NCI-H748 (cell line): Measurements from ENCODE around the gene ALDH1A3.

Experiments used
- DNase-seq: peaks from one replicate; lab custom pipeline; 2025; ENCODE audit not compliant: unreplicated experiment; lab: John Stamatoyannopoulos, UW

The ALDH1A3 gene

GRCh38 chr15:100900795-100901169 is 21.2 kb downstream of the ALDH1A3 start:
- no peak for DNase-seq

DNA sequence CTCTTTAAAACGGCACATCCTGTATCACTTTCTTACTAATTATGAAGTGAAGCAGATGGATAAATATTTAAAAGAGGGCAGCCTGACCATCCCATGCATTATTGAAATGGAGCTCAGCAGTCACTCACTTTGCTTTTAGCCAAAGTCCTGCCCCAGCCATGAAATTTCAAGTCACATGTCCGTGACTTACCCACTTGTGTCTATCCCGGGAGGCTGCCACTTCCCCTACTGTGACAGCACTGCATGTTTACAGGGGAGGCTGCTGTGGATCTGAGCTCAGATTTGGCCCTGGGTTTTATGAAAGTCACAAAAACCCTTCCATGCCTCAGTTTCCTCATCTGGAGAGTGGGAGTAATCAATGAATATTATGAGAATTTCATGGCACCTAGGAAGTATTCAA is 21.7 kb downstream of the ALDH1A3 start:
- no peak for DNase-seq

DNA sequence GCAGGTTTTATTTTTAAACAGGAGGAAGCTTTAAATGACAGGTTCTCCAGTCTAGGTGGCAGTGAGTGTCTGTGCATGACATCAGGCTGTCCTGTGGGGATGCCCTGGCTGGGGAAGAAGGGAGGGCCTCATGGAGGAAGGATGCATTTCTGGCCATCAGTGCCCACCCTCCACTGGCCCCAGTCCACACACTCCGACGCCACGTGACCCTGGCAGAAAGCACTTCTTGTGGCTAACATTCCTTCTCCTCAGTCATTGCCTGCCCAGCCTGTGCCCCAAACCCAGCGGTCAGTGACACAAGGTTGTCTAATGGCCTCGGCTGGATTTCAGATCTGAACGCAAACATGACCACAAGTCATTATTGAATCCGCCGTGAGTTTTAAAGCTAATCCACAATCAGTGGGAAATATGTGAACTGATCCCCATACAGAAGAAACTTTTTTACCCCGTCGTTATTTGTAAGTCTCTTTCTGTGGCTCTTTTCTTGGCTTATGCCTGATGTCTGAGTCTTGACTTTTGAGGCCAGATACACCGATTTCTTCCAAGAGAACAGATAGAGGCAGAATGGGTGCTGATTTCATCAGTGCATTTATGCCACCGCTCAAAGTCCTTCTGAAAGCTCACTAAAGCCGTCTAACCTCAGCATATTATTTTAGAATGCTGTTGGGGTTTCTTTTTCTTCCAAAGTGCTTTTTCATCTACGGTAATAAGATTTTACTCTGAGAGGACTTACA is 22.2 kb downstream of the ALDH1A3 start:
- DNase-seq, result no peak

- DNase-seq, result no peak
Observed at GRCh38 chr15:100902436-100903167, 23.0 kb downstream of the ALDH1A3 start.

DNA sequence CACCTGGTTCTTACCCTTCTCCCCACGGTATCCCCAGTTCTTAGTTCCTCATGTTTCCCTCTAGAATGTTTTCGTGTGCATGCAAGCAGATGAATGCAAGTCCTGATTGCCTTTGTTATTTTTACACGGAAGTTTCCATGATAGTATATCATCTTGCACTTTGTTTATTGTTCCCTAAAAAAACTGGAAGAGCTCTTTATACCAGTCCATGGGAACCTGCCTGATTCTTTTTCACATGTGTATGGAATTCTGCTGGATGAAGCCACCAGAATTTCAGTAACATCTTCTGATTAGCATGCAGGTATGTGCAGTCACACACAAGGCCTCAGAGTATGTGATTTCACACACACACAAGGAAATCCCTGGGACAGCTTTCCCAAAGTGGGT is 23.5 kb downstream of the ALDH1A3 start:
- DNase-seq, result no peak

DNA sequence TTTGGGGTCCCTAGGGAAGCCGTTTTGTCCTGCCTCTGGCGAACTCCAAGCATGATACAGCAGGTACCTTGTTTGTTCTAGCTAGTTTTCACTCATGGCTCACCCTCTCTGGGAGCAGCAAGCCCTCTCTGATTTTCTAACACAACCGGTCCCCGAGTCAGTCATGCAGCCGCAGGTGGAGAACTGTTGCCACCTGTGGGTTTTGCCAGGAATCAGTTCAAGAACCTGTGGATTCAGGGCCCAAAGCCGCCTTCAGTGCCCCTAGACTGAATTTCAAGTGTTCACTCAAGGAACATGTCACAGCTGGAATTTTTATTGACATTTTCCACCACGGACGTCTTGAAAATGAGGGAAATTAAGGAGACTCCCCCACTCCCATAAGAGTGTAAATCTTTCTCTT is 26.2 kb downstream of the ALDH1A3 start:
- no peak for DNase-seq

DNA sequence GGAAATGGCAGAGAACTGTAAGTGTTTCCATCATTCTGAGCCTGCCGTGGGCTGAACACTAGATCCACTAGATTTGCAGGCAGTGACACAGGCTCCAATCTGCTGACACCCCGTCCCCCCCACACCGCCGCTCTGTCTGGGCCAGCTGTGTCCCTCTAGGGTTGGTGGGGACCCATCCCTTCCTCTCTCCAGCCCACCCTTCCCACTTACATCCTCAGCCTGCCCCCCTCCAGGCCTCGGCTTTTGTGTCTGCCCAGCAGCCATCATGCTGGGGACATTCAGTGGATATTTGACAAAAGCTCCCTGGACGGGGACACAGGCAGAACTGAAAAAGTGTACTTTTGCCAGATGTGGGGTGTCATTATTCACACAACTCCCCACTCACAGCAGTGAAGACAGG is 28.8 kb downstream of the ALDH1A3 start:
- DNase-seq, result no peak

DNA sequence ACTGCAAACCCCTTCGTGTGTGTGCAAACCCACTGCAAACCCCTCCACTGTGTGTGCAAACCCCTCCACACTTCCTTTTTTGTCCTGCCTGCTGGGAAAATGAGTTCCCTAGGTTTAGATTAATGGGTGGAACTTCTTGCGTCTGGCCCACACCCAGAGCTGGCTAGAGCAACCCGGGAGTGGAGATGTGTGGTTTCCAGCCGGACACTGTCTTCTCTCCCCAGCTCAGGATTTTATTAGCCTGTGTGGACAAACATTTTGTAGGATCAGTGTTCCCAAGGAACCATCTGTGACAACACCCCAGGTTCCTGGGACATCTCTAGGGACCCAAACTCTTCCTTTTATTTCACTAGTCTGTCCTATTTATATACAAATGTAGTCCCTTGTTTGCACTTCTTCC is 29.9 kb downstream of the ALDH1A3 start:
- no peak for DNase-seq

DNA sequence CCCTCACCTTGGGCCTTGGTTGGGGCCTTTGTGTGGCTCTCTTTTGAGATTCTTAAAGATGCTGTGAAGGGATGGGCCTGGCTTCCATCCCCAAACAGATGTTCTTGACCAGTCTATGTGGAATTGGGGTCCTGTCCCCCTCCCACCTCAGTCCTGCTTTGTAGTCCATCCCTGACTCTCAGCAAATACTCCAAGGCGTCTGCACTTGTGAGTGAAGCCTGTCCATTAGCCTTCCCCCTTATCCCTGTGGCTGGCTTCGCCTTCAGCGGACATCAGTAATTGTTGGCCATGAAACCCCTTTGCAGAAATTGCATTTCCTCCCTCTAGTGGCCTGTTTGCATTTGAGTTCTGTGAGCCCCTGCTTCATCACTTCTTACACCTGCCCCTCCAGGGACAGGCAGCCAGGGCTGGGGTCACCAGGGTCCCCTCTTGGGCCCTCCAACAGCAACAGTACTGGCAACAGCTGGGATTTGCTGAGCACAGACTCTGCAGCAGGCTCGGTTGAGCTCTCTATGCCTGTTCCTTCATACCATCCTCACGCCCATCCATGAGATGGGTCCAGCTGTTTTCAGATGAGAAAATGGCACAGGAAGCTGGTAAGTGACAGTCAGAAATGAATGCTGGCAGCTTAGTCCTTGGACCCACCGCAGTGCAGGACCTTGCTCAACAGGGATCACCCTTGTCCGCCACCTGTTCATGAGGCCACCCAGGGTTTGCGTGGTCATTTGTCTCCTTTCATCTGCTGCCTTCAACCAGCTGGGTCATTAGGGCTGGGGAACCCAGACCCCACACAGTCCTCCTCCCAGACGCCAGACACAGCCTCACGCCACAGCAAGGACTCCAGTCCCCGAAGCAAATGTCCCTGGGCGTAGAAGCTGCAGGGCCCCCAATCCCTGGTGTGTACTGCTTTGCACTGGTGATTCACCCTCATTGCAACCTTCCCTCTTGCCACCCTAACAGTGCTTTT is 30.6 kb downstream of the ALDH1A3 start:
- no peak for DNase-seq

DNA sequence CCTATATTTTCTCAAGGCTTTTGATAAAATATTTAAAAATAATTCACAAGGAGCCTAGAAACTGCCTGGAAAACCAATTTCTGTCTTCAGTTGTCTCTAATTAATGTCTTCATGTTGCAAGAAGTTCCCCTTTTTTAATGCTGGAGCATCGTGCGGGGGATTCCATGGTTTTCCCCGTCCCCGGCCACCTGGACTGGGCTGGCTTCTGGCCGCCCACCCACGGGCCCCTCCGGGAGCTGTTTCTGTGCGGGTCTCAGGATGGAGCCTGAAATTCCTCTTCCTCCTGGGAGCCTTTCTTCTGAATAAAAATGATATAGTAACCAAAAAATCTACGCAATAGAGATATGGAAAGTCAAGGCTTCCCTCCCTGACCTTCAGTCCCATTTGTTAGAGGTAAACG is 31.5 kb downstream of the ALDH1A3 start:
- no peak for DNase-seq

DNA sequence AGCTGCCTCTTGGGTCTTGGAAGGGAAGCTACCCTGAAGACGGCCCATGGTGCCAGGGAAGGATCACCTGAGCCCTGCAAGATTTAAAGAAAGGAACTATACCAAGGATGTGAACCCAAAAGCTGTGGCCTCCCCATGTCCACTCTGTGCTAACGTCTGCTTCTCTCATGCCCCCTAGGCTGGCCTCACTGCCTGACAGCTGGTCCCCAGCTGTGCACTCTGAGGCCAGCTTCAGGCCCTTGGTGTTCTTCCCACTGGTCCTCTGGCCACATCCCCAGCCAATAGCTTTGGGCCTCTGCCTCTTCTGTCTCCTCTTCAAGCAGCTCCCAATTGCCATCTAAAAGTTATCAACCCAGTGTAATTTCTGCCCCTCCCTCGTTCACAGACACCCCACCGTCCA is 34.3 kb downstream of the ALDH1A3 start:
- DNase-seq, result no peak

DNA sequence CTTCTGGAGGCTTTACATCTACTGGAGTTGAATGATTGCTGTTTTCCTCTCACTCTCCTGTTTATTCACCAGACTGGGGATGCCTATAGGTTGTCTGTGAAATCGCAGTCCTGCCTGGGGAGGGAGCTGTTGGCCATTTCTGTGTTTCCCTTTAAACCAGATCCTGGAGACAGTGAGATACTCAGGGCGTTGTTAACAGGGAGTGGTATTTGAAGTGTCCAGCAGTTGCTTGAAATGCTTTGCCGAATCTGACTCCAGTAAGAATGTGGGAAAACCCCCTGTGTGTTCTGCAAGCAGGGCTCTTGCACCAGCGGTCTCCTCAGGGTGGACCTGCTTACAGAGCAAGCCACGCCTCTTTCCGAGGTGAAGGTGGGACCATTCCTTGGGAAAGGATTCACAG is 35.2 kb downstream of the ALDH1A3 start:
- DNase-seq, result no peak

GRCh38 chr15:100918034-100918689 is 38.5 kb downstream of the ALDH1A3 start:
- DNase-seq, result peak; percentile 71

DNA sequence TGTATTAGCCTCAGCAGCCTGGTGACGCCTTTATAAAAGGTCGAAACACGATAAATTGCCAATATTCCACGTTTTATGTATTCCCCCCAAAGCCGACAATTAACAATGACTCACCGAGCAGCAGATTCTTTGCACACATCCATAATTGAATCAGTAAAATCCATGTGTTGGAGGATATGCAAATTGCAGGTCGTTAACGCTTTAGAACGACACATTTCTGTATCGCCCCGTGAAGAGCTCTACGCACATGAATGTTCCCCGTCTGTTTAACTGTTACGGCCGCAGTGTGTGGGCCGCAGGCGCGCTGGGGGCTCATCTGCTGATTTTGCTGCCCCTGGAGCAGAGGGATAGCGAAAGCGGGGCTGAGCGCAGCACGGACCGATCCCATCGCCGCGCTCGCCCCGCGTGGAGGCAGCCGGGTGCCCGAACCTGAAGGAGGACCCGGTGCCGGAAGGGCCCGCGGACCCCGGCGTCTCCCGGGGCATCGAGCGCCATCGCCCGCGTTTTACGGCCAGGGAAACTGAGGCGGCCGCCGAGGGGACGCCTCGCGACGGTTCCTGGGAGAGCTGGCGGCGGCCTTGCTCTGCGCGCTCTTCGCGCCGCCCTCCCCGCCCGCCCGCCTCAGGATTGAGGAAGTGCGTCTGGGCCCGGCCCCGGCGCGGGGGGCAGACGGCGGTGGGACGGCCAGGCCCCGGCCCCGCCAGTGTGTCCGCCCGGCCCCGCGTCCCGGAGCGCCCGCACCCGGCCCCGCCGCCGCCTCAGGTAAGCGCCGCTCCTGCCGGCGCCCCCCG is 39.3 kb downstream of the ALDH1A3 start, which contains the start of gene LRRK1:
Gene LRRK1 (plus strand): TSS at position 668 of the 791 bp plus-strand sequence. CDS start 5,276 bp downstream, outside the sequence.
- DNase-seq, result peak; percentile 30

DNA sequence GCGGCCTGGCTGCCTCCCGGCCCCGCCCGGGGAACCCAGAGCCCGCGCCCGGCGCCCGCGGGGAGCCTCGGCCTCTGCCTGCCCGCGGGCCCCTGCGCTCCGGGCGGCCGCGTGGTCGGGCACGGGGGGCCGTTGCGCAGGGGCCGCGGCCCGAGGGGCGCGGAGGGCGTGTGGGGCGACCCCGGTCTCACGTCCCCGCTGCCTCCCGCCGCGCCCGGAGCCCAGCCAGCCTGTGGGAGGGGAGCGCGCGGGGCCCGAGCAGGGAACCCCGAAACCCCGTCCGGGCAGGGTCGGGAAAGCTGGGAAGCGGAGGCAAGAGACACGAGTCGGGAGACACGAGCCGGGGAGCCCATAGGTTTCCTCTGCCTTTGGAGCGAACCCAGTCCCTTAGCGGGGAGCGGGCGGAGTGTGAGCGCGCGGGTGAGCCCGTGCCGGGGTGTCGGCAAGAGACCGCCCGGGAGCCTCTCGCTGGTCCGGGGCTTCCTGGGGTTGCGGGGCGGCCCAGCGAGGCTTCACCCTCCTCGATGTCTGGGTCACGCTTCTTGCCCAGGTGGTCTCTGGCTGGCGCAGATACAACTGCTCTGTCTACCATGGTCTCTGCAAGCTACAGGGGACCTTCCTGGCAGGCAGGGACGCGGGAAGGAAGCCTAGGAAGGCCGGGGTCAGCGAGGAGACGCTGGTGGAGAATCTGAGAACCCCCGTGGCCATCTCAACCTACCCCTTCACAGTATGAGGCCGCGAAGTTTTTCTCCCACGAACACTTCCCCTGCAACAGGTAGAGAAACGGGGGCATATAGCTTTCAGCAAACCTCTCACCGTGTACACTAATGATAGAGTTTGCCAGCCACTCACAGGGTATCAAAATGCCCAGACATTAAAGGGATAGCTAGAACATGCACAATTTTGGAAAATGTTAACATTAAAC is 40.1 kb downstream of the ALDH1A3 start:
- peak; percentile 2 for DNase-seq

DNA sequence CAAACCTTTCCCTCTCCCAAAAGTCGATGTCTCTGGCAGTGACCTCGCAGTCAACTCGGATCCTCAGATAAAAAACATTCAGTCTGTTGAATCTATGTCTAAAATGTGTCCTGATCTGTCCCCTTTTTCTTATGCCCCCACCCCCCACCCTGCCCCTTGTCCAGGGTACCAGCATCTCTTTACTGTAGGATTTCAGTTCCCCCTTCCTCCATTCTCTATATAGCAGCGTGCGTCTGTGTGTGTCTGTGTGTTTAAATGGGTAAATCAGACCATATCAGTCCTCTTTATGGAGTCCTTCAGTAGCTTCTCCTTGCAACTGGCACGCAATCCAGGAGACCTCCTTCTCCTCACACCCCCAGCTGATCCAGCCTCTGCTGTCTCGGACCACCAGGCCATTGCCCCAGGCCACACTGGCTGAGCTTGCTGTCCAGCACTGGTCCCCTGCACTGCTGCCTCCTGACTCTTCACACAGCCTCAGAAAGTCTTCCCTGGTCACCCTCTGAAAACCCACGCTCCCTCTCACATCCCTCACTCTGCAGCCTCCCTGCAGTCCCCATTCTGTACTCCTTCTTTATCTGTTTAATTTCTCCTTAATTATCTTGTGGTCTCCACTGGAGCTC is 41.0 kb downstream of the ALDH1A3 start:
- no peak for DNase-seq

DNA sequence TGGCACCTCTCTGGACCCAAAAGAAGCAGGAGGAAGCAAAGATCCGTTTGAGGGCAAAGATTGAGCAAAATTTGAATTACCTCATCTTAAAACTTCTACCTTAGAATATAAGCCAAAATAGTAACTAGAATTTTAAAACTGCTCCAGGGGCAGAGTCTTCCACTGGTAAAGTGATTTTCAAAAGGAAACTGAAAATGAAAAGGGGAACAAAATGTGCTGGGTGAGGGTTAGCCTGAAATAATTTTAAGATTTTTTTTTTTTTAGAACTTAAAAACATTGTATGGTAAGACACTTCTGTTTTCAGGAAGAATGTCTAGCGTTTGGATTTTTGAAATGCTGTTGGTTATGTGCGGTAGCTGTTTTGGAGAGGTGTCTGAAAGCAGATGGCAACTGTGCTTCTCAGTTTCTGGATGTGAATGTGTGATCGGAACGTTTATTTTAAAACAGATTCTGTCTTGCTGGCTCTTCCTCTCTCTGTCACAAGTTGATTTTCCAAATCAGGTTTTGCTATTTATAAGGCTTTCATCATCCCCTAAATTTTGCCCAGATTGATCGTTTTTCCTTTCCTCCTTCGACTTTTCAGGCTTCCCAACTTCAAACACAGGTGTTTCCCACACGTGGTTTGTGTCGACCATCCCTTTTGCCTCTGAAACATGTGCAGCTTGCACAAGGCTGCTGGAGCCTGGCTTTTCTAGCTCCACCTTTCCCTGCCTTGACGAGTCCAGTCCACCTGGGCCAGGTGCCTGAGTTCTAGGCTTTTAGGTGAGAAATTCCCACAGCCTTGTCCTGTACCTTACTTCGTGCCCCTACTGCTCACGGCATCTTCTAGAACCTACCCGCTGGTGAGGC is 42.8 kb downstream of the ALDH1A3 start:
- DNase-seq, result no peak

GRCh38 chr15:100923076-100923475 is 43.4 kb downstream of the ALDH1A3 start:
- no peak for DNase-seq
